Prostate gland (tissue), 2 donors: ENCODE measurements around the gene TBC1D7.

ENCODE experiments used
- CTCF ChIP-seq, 4 experiments: fragments of 200-600 bp in 2 of 4; fragments of 450-650 bp in 2 of 4; sonication (generic) in 2 of 4; IDR thresholded peaks; 1 replicate in 3 of 4; 2 replicates in 1 of 4; pipeline ENCODE4 v1.5.1; 2016 to 2019; ENCODE audit warnings: antibody characterized with exemption in 4 of 4, mild to moderate bottlenecking in 2 of 4, moderate library complexity in 2 of 4
- POLR2A ChIP-seq: fragments of 450-650 bp; IDR thresholded peaks from one replicate; pipeline ENCODE4 v1.6.1; 2016; ENCODE audit warnings: antibody characterized with exemption, mild to moderate bottlenecking
- POLR2AphosphoS5 ChIP-seq: sonication (generic); formaldehyde crosslinking; IDR thresholded peaks from one replicate; pipeline ENCODE4 v1.6.1; 2017; ENCODE audit warnings: antibody characterized with exemption

GRCh38 chr6:13288969-13289391 lies 39.4 kb downstream of the TBC1D7 start:
- no peak for TF ChIP-seq CTCF (IDR thresholded peaks at IDR 0.05)
- TF ChIP-seq POLR2A: no peak
- TF ChIP-seq POLR2AphosphoS5: no peak
